Coronary artery (tissue), 2 donors: ENCODE measurements around the gene ACOT7.
A peak's percentile ranks its signal among the peaks of the same experiment; 100 is the strongest.

Experiments
- DNase-seq: peaks from one replicate; pipeline ENCODE4 v3.0.0-alpha.2; 2017; ENCODE audit warnings: low spot score
- H3K27ac ChIP-seq, 2 donors: fragments of 200-600 bp; sonication (generic); one replicate each; pipeline ENCODE4 v1.5.1; 2016 to 2019
- H3K4me3 ChIP-seq: fragments of 200-600 bp; sonication (generic); 2 replicates; pipeline ENCODE4 v1.5.1; 2016; ENCODE audit warnings: mild to moderate bottlenecking, moderate library complexity
- CTCF ChIP-seq: fragments of 200-600 bp; sonication (generic); IDR thresholded peaks from one replicate; pipeline ENCODE4 v1.5.1; 2019; ENCODE audit warnings: antibody characterized with exemption

ACOT7 gene

GRCh38 chr1:6239950-6240768, 153.4 kb downstream of the ACOT7 start:
- no peak for DNase-seq
- no peak overlapping the region for H3K27ac ChIP-seq

GRCh38 chr1:6239213-6239752, 154.3 kb downstream of the ACOT7 start:
- no peak for DNase-seq

More at GRCh38 chr1:6239950-6240768, 153.4 kb downstream of the ACOT7 start:
- no peak overlapping the region for H3K4me3 ChIP-seq
- TF ChIP-seq CTCF = no peak

DNA sequence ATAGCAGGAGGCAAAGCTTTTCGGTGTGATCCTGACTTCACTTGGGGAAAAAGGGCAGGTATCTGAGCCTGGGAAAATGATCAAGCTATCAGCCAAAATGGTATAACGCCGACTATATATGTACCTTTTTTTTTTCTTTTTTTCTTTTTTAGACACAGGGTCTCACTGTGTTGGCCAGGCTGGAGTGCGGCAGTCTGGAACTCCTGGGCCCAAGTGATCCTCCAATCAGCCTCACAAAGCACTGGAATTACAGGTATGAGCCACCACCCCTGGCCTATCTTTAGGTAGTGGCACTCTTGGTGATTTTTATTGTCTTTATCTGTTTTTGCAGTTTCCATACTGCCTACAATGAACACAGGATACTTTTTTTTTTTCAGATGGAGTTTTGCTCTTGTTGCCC, 156.5 kb downstream of the ACOT7 start:
- no peak overlapping the region for H3K4me3 ChIP-seq
- TF ChIP-seq CTCF = no peak
- no peak overlapping the region for H3K27ac ChIP-seq
- no peak for DNase-seq

More at GRCh38 chr1:6239213-6239752, 154.3 kb downstream of the ACOT7 start:
- H3K4me3 ChIP-seq = no peak overlapping the region
- no peak overlapping the region for H3K27ac ChIP-seq
- TF ChIP-seq CTCF = no peak

GRCh38 chr1:6235296-6235677, 158.3 kb downstream of the ACOT7 start:
- no peak for TF ChIP-seq CTCF
- Histone ChIP-seq H3K27ac (peak overlapping the region in 1 of 2 donors; percentile 69), H3K4me3 (peak overlapping the region; percentile 93)
- no peak for DNase-seq

DNA sequence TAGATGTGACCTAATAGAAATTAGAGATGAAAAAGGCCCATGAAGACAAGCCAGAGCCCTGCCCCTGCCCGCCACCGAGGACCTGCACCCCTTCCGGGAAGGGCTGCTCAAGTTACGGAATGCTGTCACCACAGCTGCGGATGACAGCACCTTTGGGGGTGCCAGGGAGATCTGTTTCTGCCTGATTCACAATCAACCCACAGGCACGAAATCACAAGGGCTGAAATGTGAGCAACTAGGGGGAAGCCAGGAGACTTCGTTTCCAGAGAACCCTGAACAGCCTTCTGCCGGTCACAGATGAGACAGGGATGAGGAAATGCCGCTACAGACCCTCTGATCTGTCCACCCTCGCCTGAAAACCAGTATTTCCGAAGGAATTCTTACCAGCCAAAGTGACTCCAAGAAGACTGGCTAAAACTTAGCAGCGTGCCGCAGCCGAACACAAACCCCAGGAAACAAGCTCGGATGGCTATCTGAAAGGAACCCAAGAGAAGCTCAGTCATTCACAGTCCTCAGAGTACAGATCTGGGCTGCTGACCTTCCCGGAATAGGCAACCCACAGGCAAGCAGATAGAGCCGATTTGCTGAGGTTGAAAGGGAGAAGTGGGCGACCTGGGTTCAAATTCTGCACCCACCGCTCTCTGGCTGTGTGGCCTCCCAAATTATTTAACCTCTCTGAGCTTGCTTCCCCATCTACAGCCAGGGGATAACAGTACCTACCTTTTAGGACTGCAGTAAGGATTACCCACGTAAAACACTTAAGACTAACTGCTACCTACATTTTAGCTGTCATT, 158.9 kb downstream of the ACOT7 start:
- TF ChIP-seq CTCF = no peak
- no peak for DNase-seq
- H3K27ac ChIP-seq = no peak overlapping the region
- H3K4me3 ChIP-seq = peak overlapping the region; percentile 93

GRCh38 chr1:6233376-6233775, 160.2 kb downstream of the ACOT7 start:
- Histone ChIP-seq H3K27ac (no peak overlapping the region), H3K4me3 (no peak overlapping the region)
- no peak for DNase-seq
- no peak for TF ChIP-seq CTCF
